Prostate gland (tissue), 2 donors: ENCODE measurements around the gene FUT3.
"Not testable (repeated sequence)": the region's sequence is repeated elsewhere in the genome, so short reads cannot be mapped to it uniquely, and the experiment has no call there.

Source experiments
- CTCF ChIP-seq, 4 experiments: fragments of 200-600 bp in 2 of 4; fragments of 450-650 bp in 2 of 4; sonication (generic) in 2 of 4; IDR thresholded peaks; 1 replicate in 3 of 4; 2 replicates in 1 of 4; pipeline ENCODE4 v1.5.1; 2016 to 2019; ENCODE audit warnings: antibody characterized with exemption in 4 of 4, mild to moderate bottlenecking in 2 of 4, moderate library complexity in 2 of 4
- POLR2A ChIP-seq: fragments of 450-650 bp; IDR thresholded peaks from one replicate; pipeline ENCODE4 v1.6.1; 2016; ENCODE audit warnings: antibody characterized with exemption, mild to moderate bottlenecking

DNA sequence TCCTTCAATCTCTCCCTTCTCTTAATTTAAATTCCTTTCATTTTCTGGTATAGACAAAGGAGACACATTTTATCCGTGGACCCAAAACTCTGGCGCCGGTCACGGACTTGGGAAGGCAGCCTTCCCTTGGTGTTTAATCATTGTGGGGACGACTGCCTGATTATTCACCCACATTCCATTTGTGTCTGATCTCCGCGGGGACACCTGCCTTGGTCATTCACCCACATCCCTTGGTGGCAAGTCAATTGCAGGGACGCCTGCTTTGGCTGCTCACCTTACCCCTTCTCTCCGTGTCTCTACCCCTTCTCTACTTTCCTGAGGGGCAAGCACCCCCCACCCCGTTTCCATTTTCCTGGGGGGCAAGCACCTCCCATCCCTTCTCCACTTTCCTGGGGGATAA lies 3.4 kb downstream of the FUT3 start:
- not testable (repeated sequence) for TF ChIP-seq CTCF (IDR thresholded peaks at IDR 0.05); POLR2A
